Gastrocnemius medialis (tissue), 4 donors: ENCODE measurements around the gene TMIE. TPM values are rescaled to one million over a fixed set of nuclear protein-coding genes. Genes with fewer than 3 reads are reported as not detected.
A peak's percentile ranks its signal among the peaks of the same experiment; 100 is the strongest.

Experiments used
- ATAC-seq, 2 donors: fragments of 150-250 bp; one replicate each; pipeline ENCODE4 v1.9.1; 2016
- DNase-seq, 2 donors: peaks; one replicate each; pipeline ENCODE4 v3.0.0-alpha.2; 2019
- H3K27ac ChIP-seq, 4 donors: fragments of 200-600 bp; sonication (generic); 1 replicate in 1 of 4; 2 replicates in 3 of 4; pipeline ENCODE4 v1.5.1; 2016 to 2018; ENCODE audit warnings: mild to moderate bottlenecking in 2 of 4, moderate library complexity in 1 of 4
- H3K27me3 ChIP-seq, 3 donors: fragments of 200-600 bp; sonication (generic) in 2 of 3; 1 replicate in 1 of 3; 2 replicates in 2 of 3; pipeline versions ENCODE4 v1.5.1 to v1.6.0; 2016 to 2019; ENCODE audit warnings: mild to moderate bottlenecking in 1 of 3, moderate library complexity in 1 of 3
- H3K36me3 ChIP-seq, 2 donors: fragments of 200-600 bp; sonication (generic) in 1 of 2; one replicate each; pipeline ENCODE4 v1.5.1; 2017 to 2018
- H3K4me1 ChIP-seq, 2 donors: fragments of 200-600 bp; sonication (generic) in 1 of 2; one replicate each; pipeline ENCODE4 v1.5.1; 2016 to 2017; ENCODE audit warnings: mild to moderate bottlenecking in 2 of 2
- H3K4me3 ChIP-seq, 4 donors: fragments of 200-600 bp; sonication (generic) in 3 of 4; 1 replicate in 1 of 4; 2 replicates in 3 of 4; pipeline ENCODE4 v1.5.1; 2016 to 2019; ENCODE audit warnings: mild to moderate bottlenecking in 2 of 4
- H3K9me3 ChIP-seq, 3 donors: fragments of 200-600 bp; sonication (generic) in 2 of 3; 1 replicate in 1 of 3; 2 replicates in 2 of 3; pipeline ENCODE4 v1.5.1; 2016 to 2019
- CTCF ChIP-seq, 5 experiments: fragments of 450-650 bp in 3 of 5; fragments of 200-600 bp in 2 of 5; sonication (generic) in 2 of 5; IDR thresholded peaks in 4 of 5; conservative IDR thresholded peaks in 1 of 5; 1 replicate in 4 of 5; 2 replicates in 1 of 5; pipeline ENCODE4 v1.5.1; 2016 to 2019; ENCODE audit warnings: antibody characterized with exemption in 5 of 5, mild to moderate bottlenecking in 3 of 5, moderate library complexity in 3 of 5
- POLR2A ChIP-seq, 2 donors: fragments of 450-650 bp; IDR thresholded peaks; one replicate each; pipeline ENCODE4 v1.6.1; 2017; ENCODE audit warnings: antibody characterized with exemption in 2 of 2, mild to moderate bottlenecking in 2 of 2, moderate library complexity in 2 of 2
- in situ Hi-C, 4 donors: fragments of 200-750 bp; cut with MboI; loops; one replicate each; pipeline versions ENCODE4 v1.15.0 to v1.8.0; 2017; ENCODE audit warnings: low sequenced_read_pairs in 4 of 4
- intact Hi-C: fragments of 100-400 bp; cut with DNase I; formaldehyde crosslinking; loops from one replicate; pipeline ENCODE4 v1.15.1; 2023; ENCODE audit warnings: low total_unique reads
- total RNA-seq, 4 donors: library from RNA; depleted of rRNA; stranded (reverse); fragments of >200 nt; gene quantifications; one replicate each; pipeline versions ENCODE4 v1.1.0 to v1.2.3, GENCODE V29; 2016

The TMIE gene
- total RNA-seq, 4 donors from 2014 or later, result 0.20 to 0.26 (median 0.22) TPM; not detected in 1

- Histone ChIP-seq H3K27me3 (no peaks in the 10 kb centered on the region), H3K4me1 (peaks cover 15 to 34% of the 10 kb centered on the region in 2 donors), H3K36me3 (no peaks in the 10 kb centered on the region), H3K9me3 (no peaks in the 10 kb centered on the region), H3K4me3 (no peak overlapping the region), H3K27ac (no peak overlapping the region)
- in situ Hi-C loops (loop anchor here (5.0 to 25.0 kb wide), 3 partner anchors 187 to 632 kb away; no protein-coding TSS in a partner anchor), intact Hi-C loops (loop anchor here (1.0 to 5.0 kb wide), 4 partner anchors 142 to 292 kb away; no protein-coding TSS in a partner anchor)
- TF ChIP-seq CTCF (IDR thresholded peaks at IDR 0.05 in 4 of 5, conservative IDR thresholded peaks at IDR 0.05 in 1 of 5), result peak; percentile 94 to 99 (median 98)
- TF ChIP-seq POLR2A (IDR thresholded peaks at IDR 0.05), result no peak
- peak; percentile 52 to 70 for DNase-seq
- peak; percentile 85 to 89 for ATAC-seq
Measured at GRCh38 chr3:46705022-46705530, 3.9 kb downstream of the TMIE start.

GRCh38 chr3:46705751-46706552 is 4.8 kb downstream of the TMIE start:
- in situ Hi-C loops (loop anchor here (5.0 to 25.0 kb wide), 3 partner anchors 186 to 631 kb away; no protein-coding TSS in a partner anchor), intact Hi-C loops (loop anchor here (1.0 to 5.0 kb wide), 4 partner anchors 141 to 291 kb away; no protein-coding TSS in a partner anchor)
- Histone ChIP-seq H3K27ac (no peak overlapping the region), H3K36me3 (no peaks in the 10 kb centered on the region), H3K9me3 (no peaks in the 10 kb centered on the region), H3K27me3 (no peaks in the 10 kb centered on the region), H3K4me3 (no peak overlapping the region), H3K4me1 (peaks cover 8 to 27% of the 10 kb centered on the region in 2 donors)
- ATAC-seq (no peak), DNase-seq (peak in 1 of 2 donors; percentile 5)
- TF ChIP-seq POLR2A (IDR thresholded peaks at IDR 0.05) (no peak), CTCF (IDR thresholded peaks at IDR 0.05 in 4 of 5, conservative IDR thresholded peaks at IDR 0.05 in 1 of 5) (no peak)

DNA sequence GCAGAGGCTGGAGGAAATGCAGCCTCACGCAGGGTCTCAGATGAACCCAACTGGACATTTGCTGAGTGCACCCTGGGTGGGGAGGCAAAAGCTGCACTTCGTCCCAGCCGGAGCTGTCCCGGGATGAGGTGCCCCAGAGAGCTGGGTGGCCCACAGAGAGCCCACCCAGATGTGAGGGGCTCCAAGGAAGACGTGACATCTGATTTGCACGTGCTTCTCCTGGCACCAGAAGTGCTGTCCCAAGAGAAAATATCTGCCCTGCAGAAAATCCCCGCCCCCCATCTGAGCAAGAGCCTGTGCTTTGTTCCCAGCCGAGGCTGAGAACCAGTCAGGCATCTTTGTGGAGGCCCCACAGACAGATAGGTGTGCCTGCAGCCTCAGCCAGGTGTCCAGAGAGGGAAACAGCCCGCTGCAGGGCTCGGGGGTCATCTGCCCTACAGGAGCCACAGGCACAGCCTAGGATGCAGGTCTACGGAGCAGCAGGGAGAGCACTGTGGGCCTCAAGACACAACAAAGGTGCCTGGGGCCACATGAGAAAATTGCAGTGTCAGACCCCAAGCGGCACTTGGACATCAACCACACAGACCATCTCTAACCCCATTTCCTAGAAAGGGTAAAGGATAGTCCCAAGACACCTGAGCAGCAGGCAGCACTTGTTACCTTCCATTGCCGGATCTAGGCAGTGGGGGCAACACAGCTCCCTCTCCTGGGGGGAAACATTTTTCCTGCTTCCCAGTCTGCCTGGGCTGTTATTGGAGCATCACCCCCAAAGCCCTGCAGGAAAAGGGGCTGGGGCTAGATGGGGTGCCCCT is 5.8 kb downstream of the TMIE start:
- no peaks in the 10 kb centered on the region for H3K9me3 ChIP-seq
- H3K36me3 ChIP-seq, result no peaks in the 10 kb centered on the region
- H3K4me1 ChIP-seq, result peaks cover 4 to 17% of the 10 kb centered on the region in 2 donors
- in situ Hi-C loops, result loop anchor here (5.0 to 25.0 kb wide), 3 partner anchors 185 to 630 kb away; no protein-coding TSS in a partner anchor
- no peaks in the 10 kb centered on the region for H3K27me3 ChIP-seq
- no peak overlapping the region for H3K27ac ChIP-seq
- peak in 1 of 2 donors; percentile 4 for DNase-seq
- ATAC-seq, result no peak
- TF ChIP-seq CTCF (IDR thresholded peaks at IDR 0.05 in 4 of 5, conservative IDR thresholded peaks at IDR 0.05 in 1 of 5), result no peak
- no peak for TF ChIP-seq POLR2A (IDR thresholded peaks at IDR 0.05)
- intact Hi-C loops, result loop anchor here (5.0 kb wide), 2 partner anchors 140 to 290 kb away; no protein-coding TSS in a partner anchor
- H3K4me3 ChIP-seq, result no peak overlapping the region

DNA sequence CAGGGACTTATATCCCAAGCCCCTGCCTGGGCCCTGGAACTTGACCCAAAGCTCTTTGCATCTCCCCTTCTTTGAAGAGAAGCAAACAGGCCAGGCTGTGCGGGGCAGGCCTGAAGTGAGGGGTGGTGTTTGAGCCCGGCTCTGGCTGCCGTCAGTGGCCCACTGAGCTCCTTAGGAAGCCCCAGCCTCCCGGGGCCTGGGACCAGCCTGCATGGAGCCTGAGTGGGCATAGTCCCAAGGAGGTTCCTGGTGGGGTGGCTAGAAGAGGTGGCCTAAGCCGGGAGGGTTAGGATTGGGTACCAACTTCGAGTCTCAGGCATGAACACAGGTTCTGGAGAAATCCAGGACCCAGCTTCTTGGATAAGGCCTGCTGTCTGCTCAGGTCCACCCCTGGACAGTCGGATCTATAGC is 6.4 kb downstream of the TMIE start:
- no peaks in the 10 kb centered on the region for H3K36me3 ChIP-seq
- no peaks in the 10 kb centered on the region for H3K9me3 ChIP-seq
- DNase-seq (peak in 1 of 2 donors; percentile 5), ATAC-seq (no peak)
- in situ Hi-C loops, result loop anchor here (5.0 to 25.0 kb wide), 3 partner anchors 185 to 630 kb away; no protein-coding TSS in a partner anchor
- H3K27me3 ChIP-seq, result no peaks in the 10 kb centered on the region
- TF ChIP-seq POLR2A (IDR thresholded peaks at IDR 0.05) (no peak), CTCF (IDR thresholded peaks at IDR 0.05 in 4 of 5, conservative IDR thresholded peaks at IDR 0.05 in 1 of 5) (no peak)
- H3K4me1 ChIP-seq, result peaks cover 3 to 10% of the 10 kb centered on the region in 2 donors
- no peak overlapping the region for H3K27ac ChIP-seq
- H3K4me3 ChIP-seq, result no peak overlapping the region
- intact Hi-C loops, result loop anchor here (5.0 kb wide), 2 partner anchors 140 to 290 kb away; no protein-coding TSS in a partner anchor
